HCT116 (cell line): ENCODE measurements around the gene TYW5. TPM values are rescaled to one million over a fixed set of nuclear protein-coding genes. Genes with fewer than 3 reads are reported as not detected.

Experiments used
- ATAC-seq: fragments of 200-7000 bp; cut with Tn5 transposase; 2 replicates; pipeline ENCODE4 v1.9.1; 2020; ENCODE audit warnings: mild to moderate bottlenecking, moderate library complexity
- BruUV-seq: library from RNA; stranded (reverse); fragments of 400-500 nt; replicated peaks from 2 replicates; lab custom pipeline; 2021; lab: Mats Ljungman, UMichigan
- CTCF ChIA-PET: fragments of 300-600 bp; sonication (Branson Sonifier 250); formaldehyde crosslinking; loops from one replicate; lab custom pipeline; 2021; ENCODE audit warnings: antibody characterized with exemption; lab: Charles Lee
- POLR2A ChIA-PET: fragments of 300-600, 350-600 bp; sonication (Branson Sonifier 250); formaldehyde crosslinking; loops from one replicate; lab custom pipeline; 2021; ENCODE audit warnings: antibody characterized with exemption; lab: Charles Lee
- RAD21 ChIA-PET, 2 experiments: fragments of 300-600 bp; sonication (Branson Sonifier 250); formaldehyde crosslinking; loops; one replicate each; lab custom pipeline; 2023; ENCODE audit warnings: low total read pairs in 2 of 2; ENCODE audit not compliant: uncharacterized antibody in 2 of 2, unreplicated experiment in 2 of 2, low non-redundant PET in 1 of 2; lab: Charles Lee
- DNase-seq: peaks from one replicate; pipeline ENCODE4 v3.0.0-alpha.2; 2010; ENCODE audit warnings: low read depth, low spot score
- H2AFZ ChIP-seq: fragments of 200-600 bp; shearing (Covaris generic), sonication (generic); 2 replicates; pipeline ENCODE4 v1.6.1; 2017; ENCODE audit warnings: low read depth, mixed run types, mixed read lengths, antibody characterized with exemption, low read length; ENCODE audit not compliant: poor library complexity, severe bottlenecking
- H3K27ac ChIP-seq: 2 replicates; pipeline ENCODE4 v1.5.1; 2012; ENCODE audit warnings: low read depth, low read length
- H3K27me3 ChIP-seq: fragments of 200-600 bp; sonication (generic); 2 replicates; pipeline ENCODE4 v1.6.1; 2016; ENCODE audit warnings: mixed run types, low read length, mixed read lengths; ENCODE audit not compliant: insufficient read depth
- H3K36me3 ChIP-seq, 2 experiments: fragments of 200-500 bp in 1 of 2; fragments of 200-600 bp in 1 of 2; sonication (Bioruptor generic) in 1 of 2; sonication (generic) in 1 of 2; 2 replicates each; pipeline versions ENCODE4 v1.5.1 to v1.6.1; 2014 to 2016; ENCODE audit warnings: low read length in 2 of 2, inconsistent platforms in 1 of 2, mixed read lengths in 1 of 2, mixed run types in 1 of 2; ENCODE audit not compliant: insufficient read depth in 2 of 2, control insufficient read depth in 1 of 2
- H3K4me1 ChIP-seq, 2 experiments: fragments of 200-600 bp in 1 of 2; sonication (generic) in 1 of 2; 2 replicates each; pipeline versions ENCODE4 v1.5.1 to v1.6.1; 2012 to 2017; ENCODE audit warnings: low read length in 2 of 2, inconsistent platforms in 1 of 2, mild to moderate bottlenecking in 1 of 2, mixed read lengths in 1 of 2, mixed run types in 1 of 2, moderate library complexity in 1 of 2; ENCODE audit not compliant: insufficient read depth in 2 of 2, control insufficient read depth in 1 of 2
- H3K4me2 ChIP-seq: fragments of 200-600 bp; sonication (generic); 2 replicates; pipeline ENCODE4 v1.6.1; 2017; ENCODE audit warnings: mixed run types, low read length, mixed read lengths
- H3K4me3 ChIP-seq, 2 experiments: fragments of 200-600 bp in 1 of 2; sonication (generic) in 1 of 2; replicated peaks in 1 of 2; 2 replicates each; pipeline ENCODE4 v1.5.1; 2011 to 2016; ENCODE audit warnings: low read length in 2 of 2, control low read depth in 1 of 2, low read depth in 1 of 2, mild to moderate bottlenecking in 1 of 2, mixed read lengths in 1 of 2, mixed run types in 1 of 2
- H3K79me2 ChIP-seq: fragments of 200-600 bp; sonication (generic); 2 replicates; pipeline ENCODE4 v1.6.1; 2017; ENCODE audit warnings: mild to moderate bottlenecking, mixed run types, low read length, moderate library complexity, mixed read lengths; ENCODE audit not compliant: insufficient read depth
- H3K9ac ChIP-seq: fragments of 200-600 bp; sonication (generic); 2 replicates; pipeline ENCODE4 v1.6.1; 2016; ENCODE audit warnings: low read length, mixed read lengths
- H3K9me2 ChIP-seq: fragments of 200-600 bp; sonication (generic), shearing (Covaris generic); 2 replicates; pipeline ENCODE4 v1.6.1; 2017; ENCODE audit warnings: mixed run types, mild to moderate bottlenecking, moderate library complexity; ENCODE audit not compliant: insufficient read depth
- H3K9me3 ChIP-seq, 2 experiments: fragments of 200-500 bp in 1 of 2; fragments of 200-600 bp in 1 of 2; sonication (Bioruptor generic) in 1 of 2; sonication (generic) in 1 of 2; 2 replicates each; pipeline ENCODE4 v1.6.1; 2014 to 2017; ENCODE audit warnings: low read length in 2 of 2, mixed read lengths in 2 of 2, inconsistent platforms in 1 of 2, low read depth in 1 of 2, mild to moderate bottlenecking in 1 of 2, mixed run types in 1 of 2, moderate library complexity in 1 of 2; ENCODE audit not compliant: control insufficient read depth in 1 of 2, insufficient read depth in 1 of 2
- H4K20me1 ChIP-seq: fragments of 200-600 bp; sonication (generic), shearing (Covaris generic); 2 replicates; pipeline ENCODE4 v1.6.1; 2017; ENCODE audit warnings: mixed run types, mild to moderate bottlenecking, moderate library complexity; ENCODE audit not compliant: insufficient read depth
- CEBPB ChIP-seq: IDR thresholded peaks from 2 replicates; pipeline ENCODE4 v1.6.1; 2012; ENCODE audit warnings: low read depth
- CTCF ChIP-seq, 3 experiments: fragments of 200-600 bp in 1 of 3; sonication (generic) in 1 of 3; IDR thresholded peaks in 2 of 3; conservative IDR thresholded peaks in 1 of 3; 2 replicates each; pipeline ENCODE4 v1.5.1; 2012 to 2017; ENCODE audit warnings: low read depth in 2 of 3, low read length in 2 of 3, antibody characterized with exemption in 1 of 3, borderline replicate concordance in 1 of 3, control low read depth in 1 of 3, mild to moderate bottlenecking in 1 of 3, mixed read lengths in 1 of 3, mixed run types in 1 of 3, moderate library complexity in 1 of 3; ENCODE audit not compliant: insufficient read depth in 1 of 3
- MAX ChIP-seq: IDR thresholded peaks from 2 replicates; pipeline ENCODE4 v1.6.1; 2012
- POLR2A ChIP-seq: IDR thresholded peaks from 2 replicates; pipeline ENCODE4 v1.7.0; 2011; ENCODE audit warnings: borderline replicate concordance; ENCODE audit not compliant: insufficient read depth, insufficient read length; ENCODE audit errors: extremely low read depth
- TCF7L2 ChIP-seq: IDR thresholded peaks from 2 replicates; pipeline ENCODE4 v1.7.0; 2011; ENCODE audit warnings: borderline replicate concordance, inconsistent platforms; ENCODE audit not compliant: insufficient read depth, insufficient read length; ENCODE audit errors: extremely low read depth
- ZBTB33 ChIP-seq: IDR thresholded peaks from 2 replicates; pipeline ENCODE4 v1.6.1; 2011; ENCODE audit warnings: mild to moderate bottlenecking, low read length, moderate library complexity; ENCODE audit not compliant: insufficient replicate concordance; ENCODE audit errors: extremely low read depth
- ZFX ChIP-seq: fragments of 450-650 bp; IDR thresholded peaks from 2 replicates; pipeline ENCODE4 v1.6.1; 2017
- intact Hi-C: fragments of 100-400 bp; cut with micrococcal nuclease; formaldehyde crosslinking; loops from 2 replicates; pipeline ENCODE4 v1.10.0; 2022
- total RNA-seq: library from RNA; stranded (reverse); gene quantifications from one replicate; pipeline ENCODE4 v1.2.1, GENCODE V29; 2021; ENCODE audit not compliant: unreplicated experiment

Gene TYW5
- total RNA-seq, 1 experiment from 2014 or later = 7.7 TPM

- no peak overlapping the region for H3K4me3 ChIP-seq
- no peaks in the 10 kb centered on the region for H3K79me2 ChIP-seq
- H3K27me3 ChIP-seq = no peaks in the 10 kb centered on the region
- POLR2A ChIA-PET = no interaction called here
- H2AFZ ChIP-seq = no peak overlapping the region
- H3K9ac ChIP-seq = no peak overlapping the region
- DNase-seq = no peak
- peaks cover 0 to under 1% of the 10 kb centered on the region in 2 experiments; a peak in 1 of 4 replicates for H3K4me1 ChIP-seq
- no peaks in the 10 kb centered on the region for H4K20me1 ChIP-seq
- H3K27ac ChIP-seq = no peak overlapping the region
- H3K4me2 ChIP-seq = no peak overlapping the region
- H3K9me2 ChIP-seq = no peaks in the 10 kb centered on the region
- TF ChIP-seq CEBPB (no peak), MAX (no peak), ZFX (no peak), POLR2A (no peak), CTCF (IDR thresholded peaks at IDR 0.05 in 2 of 3, conservative IDR thresholded peaks at IDR 0.05 in 1 of 3; ENCODE audit: borderline replicate concordance in 1 of 3, insufficient read depth in 1 of 3, low read depth in 2 of 3, low read length in 2 of 3) (no peak), ZBTB33 (no peak), TCF7L2 (no peak)
- no peaks in the 10 kb centered on the region for H3K9me3 ChIP-seq
- CTCF ChIA-PET = interaction anchor here (1.2 to 1.8 kb wide), 2 partner anchors 13 to 511 kb away, joined by 4 to 5 read pairs; no protein-coding TSS in a partner anchor
- H3K36me3 ChIP-seq = no peaks in the 10 kb centered on the region
- ATAC-seq = no peak
- intact Hi-C loops = loop anchor here (2.0 kb wide), 1 partner anchor 731 kb away; no protein-coding TSS in a partner anchor
- RAD21 ChIA-PET = no interaction called here
- no TSS peak for BruUV-seq
These were observed 16.9 kb upstream of the TYW5 start for GRCh38 chr2:199972088-199972626.
